ENCODE data around the gene RABGAP1L.
A peak's percentile ranks its signal among the peaks of the same experiment; 100 is the strongest.

Gene RABGAP1L

DNA sequence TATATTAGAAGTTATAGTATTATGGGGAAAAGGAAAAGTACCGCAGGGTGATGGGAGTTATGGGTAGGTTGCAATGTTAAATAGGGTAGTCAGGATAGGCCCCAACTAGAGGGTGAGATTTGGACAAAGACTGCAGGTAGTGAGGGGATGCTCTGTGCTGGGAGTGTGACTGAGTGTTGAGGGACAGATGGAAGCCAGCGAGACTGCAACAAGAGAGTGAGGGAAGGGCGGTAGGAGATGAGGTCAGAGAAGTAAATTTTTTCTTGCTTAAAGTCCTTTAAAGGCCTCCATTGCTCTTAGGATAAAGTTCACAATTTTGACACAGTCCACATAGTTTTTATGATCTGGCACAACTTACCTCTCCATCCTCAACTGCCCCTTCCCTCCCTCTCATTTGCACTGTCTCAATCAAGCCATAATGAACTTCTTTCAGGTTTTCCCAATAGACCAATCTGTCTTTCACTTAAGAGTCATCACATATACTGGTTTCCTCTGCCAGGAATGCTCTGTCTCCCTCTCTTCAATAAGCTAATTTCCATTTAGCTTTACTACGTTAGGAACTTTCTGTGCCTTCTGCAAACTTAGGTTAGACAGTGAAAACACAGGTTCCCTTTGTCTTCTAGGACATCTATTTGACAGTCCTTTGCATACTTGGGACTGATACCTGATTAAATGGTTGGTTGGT, 602.7 kb downstream of the RABGAP1L start:
- DNase-seq (ENCODE audit: low spot score): no peak

DNA sequence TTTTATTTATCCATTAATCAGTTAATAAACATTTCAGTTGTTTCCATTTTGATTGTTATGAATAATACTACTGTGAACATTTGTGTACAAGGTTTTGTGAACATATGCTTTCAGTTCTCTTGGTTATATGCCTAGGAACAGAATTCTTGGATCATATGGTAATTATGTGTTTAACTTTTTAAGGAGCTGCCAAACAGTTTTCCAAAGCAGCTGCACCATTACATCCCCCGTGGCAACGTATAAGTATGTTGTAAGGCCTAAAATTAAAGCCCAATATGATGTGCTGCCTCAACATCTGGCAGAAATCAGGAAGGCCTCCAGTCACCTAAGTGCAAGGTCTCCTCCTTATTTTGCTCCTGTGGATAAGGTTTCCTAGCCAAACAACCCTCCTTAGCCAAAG, 604.9 kb downstream of the RABGAP1L start:
- no peak for DNase-seq (ENCODE audit: low spot score)

DNA sequence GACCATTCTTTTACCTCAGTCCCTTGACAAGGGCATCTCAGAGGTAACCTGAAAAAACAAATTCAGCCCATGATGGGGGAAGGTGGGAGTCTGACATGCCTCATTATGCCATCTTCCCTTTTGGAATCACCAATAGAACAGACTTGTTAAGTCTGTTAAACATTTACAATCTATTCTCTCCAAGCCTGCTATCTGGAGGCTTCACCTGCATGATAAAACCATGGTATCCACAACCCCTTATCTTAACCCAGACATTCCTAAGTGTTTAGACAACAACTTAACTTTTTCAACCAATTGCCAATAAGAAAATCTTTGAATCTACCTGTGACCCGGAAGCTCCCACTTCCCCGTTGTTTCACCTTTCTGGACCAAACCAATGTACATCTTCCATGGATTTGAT, 607.4 kb downstream of the RABGAP1L start:
- no peak for DNase-seq (ENCODE audit: low spot score)

DNA sequence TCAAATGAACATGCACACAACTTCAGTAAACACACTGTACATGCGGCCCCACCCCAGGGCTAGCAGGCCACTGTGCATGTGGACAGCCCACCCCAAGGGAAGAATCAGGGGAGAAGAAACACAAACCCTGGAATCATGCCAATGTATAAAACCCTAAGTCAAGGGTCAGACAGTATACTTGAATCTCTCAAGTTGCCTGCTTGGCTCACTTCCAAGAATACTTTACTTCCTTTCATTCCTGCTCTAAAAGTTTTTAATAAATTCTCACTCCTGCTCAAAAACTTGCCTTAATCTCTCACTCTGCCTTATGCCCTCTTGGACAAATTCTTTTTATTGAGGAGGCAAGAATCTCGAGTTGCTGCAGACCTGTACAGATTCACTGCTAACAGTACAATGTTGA, 609.2 kb downstream of the RABGAP1L start:
- no peak for DNase-seq (ENCODE audit: low spot score)

DNA sequence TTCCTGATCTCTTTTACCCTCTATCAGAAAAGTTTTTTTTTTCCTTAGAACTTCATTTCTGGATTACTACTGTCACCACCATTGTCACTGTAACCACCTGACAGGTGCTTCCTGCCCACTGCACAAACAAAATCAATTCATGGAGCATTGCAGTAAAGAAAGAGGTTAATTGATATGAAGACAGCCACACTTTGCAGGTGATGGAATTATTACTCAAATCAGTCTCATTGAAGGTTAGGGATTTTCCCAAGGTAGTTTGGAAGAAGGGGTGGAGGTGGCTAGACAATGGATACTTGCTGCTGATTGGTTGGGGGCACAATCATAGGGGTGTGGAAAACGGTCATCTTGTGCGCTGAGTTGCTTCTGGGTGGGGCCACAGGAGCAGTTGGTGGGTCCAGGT, 609.6 kb downstream of the RABGAP1L start:
- no peak for DNase-seq (ENCODE audit: low spot score)

DNA sequence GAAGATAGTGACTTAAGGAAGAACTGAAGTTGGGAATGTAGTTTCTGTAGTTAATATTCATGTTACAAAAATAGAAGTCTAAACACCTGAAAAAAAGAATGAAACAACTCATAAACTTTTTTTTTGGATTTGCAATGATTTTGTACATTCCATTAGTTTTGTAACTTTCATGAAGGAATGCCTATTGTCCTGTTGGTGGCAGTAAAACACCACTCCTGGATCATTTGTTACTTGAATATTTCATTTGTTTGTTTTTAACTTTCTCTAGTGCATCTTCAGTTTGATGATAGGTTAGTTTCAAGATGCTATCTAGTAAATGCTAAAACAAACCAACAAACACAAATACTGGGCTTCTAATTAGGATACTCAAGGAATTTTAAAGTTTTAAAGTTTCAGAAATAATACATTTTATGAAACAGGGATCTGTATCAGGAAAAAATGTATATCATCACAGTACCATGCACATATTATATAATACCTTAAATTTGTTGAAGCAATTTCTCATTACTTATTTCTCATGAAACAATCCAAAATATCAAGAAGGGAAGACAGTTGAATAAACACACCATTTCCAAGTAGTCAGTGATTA, 610.7 kb downstream of the RABGAP1L start:
- peak; percentile 85 for DNase-seq (ENCODE audit: low spot score)

DNA sequence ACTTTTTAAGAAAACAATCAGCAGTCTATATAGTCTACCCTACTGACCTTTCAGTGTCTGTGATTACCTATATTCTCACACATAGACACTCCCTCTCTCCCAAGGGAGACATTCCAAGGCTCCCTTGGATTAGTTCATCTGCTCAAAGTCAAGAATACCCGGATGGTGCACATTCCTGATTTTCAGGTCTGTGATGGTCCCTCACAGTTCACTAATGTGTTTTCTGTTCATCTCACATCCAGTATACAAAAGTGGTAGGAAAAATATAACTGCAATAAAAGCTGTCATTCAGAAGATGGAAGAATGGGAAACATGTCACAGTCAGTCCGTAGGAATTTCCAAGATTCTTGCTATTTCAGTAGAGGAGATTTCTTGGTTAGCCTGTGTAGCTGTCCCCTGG, 616.3 kb downstream of the RABGAP1L start:
- DNase-seq (ENCODE audit: low spot score): no peak

DNA sequence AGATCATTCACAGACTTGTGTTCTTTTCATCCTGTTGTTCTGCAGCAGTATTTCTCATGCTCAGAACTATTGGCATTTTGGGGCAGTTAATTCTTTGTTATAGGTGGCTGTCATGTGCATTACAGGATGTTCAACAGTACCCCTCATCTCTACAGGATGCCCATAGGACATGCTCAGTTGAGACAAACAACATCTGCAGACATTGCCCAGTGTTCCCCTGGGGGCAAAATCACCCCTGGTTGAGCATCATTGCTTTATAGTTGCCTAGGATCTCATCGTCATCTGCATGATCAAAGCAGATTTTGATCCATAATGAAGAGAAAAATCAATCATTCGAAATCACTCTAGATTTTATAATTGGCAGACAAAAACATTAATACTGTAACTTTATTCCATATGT, 617.9 kb downstream of the RABGAP1L start:
- no peak for DNase-seq (ENCODE audit: low spot score)

DNA sequence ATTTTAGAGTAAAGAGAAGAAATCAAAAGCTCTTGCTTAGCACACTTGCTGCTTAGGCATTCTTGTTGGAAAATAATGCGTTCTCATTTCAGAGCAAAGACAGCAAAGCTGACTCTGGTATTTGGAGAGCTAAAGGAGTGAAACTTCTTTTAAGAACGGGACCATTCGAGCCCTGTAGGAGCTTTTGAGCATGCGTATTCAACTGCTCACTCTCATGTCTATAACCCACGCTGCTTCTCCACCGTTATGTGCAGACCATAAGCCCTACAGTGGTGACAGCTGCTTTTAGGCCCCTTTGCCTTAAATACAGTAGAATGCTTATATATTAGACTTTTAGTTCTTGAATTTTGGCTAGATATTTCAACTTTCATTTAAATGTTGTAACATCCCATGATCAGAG, 626.2 kb downstream of the RABGAP1L start:
- no peak for DNase-seq (ENCODE audit: low spot score)

DNA sequence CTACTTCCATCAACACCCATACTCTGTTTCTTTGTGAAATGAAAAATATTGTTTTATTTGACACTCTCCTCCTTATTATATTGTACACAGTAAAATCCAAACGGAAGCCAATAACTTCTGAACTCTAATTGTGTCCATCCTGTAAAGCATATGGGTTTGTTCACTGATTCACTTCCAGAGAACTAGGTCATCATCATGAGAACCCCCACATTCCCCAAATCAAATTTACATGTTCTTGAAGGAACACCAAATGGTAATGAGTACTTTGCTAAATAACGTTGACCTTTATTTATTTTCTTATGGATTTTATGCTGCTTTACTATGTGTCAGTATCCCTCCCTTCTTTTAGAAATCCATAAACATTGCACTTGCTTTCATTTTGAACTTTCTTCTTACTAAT, 627.0 kb downstream of the RABGAP1L start:
- no peak for DNase-seq (ENCODE audit: low spot score)

DNA sequence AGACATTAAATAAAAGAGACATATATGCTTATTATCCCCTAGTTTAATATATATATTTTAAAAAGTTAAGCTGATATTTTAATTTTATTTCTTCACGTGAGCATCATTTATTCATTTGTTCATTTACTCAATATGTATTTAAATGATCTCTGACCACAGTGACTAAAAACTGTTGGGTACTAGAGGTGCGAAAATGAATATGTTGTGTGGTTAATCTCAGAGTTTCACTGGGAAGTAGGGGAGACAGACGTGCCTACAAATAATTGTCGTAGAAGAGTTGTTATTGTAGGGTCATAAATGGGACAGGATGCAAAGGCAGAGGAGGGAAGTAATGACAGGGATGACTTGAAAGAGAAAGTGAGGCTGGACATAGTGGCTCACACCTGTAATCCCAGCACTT, 627.4 kb downstream of the RABGAP1L start:
- no peak for DNase-seq (ENCODE audit: low spot score)

DNA sequence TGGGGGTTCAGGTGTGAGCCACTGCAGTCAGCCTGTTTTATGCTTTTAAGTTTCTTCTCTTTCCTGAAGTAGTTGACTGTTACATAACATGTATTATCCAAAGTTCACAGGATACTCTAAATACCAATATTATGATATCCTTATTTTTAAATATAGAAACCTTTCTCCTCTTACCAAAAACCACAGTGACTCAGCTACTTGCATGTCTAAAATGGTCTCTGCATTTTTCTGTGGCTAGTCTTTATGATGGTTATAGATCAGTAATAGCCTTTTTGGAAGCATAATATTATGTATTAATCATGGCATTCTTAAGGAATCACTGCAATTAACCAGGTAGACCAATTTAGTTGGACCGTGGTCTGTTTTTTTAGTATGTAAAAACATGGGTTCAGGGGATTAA, 629.7 kb downstream of the RABGAP1L start:
- no peak for DNase-seq (ENCODE audit: low spot score)

DNA sequence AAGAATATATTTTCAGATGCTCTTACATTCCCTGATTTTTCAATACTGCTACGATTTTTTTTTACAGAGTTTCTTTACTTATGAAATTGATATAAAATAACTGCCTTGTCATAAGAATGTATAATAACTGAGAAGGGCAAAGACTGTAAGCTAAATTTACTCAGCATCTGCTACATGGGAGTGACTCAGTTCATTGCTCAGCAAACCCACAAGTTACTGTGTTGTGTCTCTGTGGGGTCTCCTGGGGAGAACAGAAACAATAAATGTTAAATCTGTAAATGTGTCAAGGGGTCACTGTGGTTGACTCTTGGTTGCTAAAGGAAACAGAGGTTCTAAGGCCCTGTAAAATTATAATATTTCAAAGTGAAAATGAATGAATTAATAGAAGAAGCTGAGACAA, 630.1 kb downstream of the RABGAP1L start:
- DNase-seq (ENCODE audit: low spot score): no peak

DNA sequence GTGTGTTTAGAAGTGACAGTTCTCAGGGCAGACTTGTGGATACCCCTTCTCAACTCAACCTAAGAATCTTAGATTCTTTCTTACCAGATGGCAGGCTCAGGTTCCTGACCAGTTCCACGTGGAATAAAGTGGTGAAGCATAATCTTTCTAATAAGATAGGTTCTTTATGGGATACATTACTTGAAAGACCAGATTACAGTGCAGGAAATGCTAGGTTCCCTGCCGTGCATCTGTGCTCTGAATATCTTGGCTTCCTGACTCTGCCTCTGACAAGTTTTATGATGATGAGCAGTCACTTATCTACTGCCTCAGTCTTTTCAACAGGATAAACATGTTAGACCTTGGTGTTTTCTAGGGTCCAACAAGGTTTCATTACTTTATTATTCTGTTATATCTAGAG, 632.5 kb downstream of the RABGAP1L start:
- no peak for DNase-seq (ENCODE audit: low spot score)

DNA sequence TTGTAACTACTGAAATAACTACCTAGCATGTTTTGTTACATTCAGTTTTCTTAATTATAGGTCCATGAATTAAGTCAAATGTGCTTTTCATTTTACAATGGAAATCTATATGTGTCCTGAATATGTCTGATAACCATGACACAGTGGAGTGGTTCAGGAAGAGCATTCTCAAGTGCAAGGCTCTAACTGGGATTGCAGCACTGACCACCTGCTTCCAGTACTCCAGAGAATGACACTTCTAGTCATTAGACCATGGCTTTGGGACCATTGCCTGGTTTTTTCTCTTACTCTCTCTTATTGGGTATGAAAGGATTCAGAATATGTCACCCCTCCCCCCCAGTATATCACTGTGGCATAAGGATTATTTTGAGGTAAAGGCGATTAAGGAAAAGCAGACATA, 635.5 kb downstream of the RABGAP1L start:
- no peak for DNase-seq (ENCODE audit: low spot score)

DNA sequence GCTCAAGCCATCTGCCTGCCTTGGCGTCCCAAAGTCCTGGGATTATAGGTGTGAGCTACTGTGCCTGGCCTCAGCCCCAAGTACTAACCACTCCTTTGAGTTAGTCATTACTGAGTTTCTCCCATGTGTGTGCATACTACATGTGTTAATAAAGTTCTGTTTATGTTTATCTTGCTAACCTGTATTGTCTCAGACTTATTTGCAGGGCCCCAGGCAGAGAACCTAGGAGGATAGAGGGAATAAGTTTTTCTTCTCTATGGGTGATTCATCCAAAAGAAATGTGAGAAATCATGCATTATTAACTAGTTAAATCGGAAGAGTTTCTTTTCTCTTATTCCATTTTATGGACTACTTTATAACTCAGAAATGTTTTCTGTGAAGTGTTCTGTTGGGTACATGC, 636.5 kb downstream of the RABGAP1L start:
- no peak for DNase-seq (ENCODE audit: low spot score)

DNA sequence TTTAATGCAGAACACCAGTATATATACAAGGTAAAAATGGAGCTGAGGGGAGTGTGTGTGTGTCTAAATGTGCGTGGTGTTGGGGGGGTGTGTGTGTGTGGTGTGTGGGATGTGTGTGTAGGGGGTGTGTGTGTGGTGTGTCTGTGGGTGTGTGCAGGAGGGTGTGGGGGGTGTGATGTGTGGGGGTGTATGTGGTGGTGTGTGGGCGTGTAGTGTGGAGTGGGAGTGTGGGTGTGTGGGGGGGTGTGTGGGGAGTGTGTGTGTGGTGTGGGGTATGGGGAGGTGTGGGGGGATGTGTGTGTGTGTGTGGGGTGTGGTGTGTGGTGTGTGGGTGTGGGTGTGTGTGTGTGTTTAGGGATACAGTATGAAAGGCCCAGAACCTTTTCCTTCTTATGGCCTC, 638.1 kb downstream of the RABGAP1L start:
- DNase-seq (ENCODE audit: low spot score): no peak

DNA sequence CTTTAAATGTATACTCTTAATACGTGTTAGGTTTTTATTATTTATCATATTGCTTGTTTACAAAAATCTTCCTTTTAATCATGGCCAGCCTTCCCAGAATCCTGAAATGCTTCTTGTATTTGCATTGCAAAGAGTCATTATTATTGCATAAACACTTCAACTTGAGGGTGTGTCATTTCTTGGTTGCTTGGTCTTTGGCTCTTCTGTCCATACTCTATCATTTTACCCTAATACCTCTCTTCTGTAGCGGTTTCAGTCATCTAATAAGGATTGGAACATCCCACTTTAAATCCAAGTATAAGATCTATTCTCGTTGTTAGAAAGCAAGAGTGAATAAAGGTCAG, 639.8 kb downstream of the RABGAP1L start:
- DNase-seq (ENCODE audit: low spot score): no peak

DNA sequence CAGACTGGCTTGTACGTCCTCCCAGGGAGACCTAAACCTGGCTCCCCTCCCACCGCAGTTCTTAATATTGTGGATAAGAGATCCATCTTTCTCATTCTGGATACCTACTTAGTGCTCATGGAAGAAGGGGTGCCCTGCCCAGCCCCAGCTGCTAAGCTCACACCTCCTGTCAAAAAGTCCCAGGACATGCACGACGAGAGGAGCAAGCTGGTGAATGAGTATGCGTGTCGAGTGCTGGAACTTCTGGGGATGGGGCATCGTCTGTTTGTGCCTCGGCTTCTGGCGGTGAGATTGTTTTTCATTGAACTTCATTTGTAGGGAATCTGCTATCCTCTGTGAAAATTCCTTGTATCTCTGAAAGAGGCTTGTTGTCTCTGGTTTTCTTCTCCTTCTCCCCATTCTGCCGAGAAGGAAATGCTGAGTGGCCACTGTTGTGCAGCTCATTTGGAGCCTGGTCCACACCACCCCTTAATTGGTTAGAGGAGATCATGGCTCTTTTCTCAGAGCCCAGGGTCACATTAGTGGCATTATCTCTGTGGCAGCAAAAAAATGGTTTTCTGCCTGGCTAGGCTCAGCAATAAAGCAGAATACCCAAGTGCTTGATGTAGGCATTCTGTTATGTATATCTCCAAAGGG, 641.0 kb downstream of the RABGAP1L start:
- DNase-seq (ENCODE audit: low spot score): peak; percentile 75

DNA sequence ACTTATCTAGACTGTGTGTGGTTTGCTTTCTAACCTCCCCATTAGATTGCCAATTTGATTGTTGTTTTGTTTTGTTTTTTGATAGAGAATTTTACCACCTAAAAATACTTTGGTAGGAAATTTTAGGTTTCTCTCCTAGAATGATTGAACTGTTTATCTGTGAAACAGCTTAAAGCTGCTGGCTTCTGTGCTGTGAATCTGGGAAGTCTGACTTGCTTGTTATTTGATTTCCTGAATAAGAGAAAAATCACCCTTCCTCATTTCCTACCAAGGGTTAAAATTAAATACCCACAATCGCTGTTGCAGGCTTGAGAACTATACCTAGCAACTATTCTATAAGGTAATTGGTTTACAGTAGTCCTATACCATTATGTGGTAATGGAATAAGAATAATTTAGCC, 641.6 kb downstream of the RABGAP1L start:
- DNase-seq (ENCODE audit: low spot score): peak; percentile 67

DNA sequence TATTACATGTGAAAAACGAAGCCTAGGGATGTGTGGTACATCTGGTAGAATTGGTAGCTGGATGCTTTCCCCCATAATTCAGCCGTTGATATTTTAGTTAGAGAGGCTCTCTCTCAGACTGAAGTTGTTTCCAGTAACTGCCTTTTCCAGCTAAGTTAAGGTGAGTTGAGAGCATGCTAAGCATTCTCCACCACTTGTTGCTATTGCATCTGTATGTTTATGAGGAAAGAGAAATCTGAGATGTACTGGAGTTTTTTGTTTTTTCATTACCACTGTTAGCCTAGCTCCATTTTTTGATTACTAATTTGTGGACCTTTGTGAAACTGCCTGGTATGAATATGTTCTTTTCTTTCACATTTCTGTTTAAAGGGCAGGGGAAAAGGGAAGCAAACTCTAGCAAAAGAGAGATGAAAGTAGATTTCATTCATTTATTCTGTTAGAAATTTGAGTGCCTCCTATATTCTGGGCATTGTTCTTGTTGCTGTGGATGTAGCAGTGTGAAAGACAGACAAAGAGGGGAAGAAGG, 650.5 kb downstream of the RABGAP1L start:
- no peak for DNase-seq (ENCODE audit: low spot score)

DNA sequence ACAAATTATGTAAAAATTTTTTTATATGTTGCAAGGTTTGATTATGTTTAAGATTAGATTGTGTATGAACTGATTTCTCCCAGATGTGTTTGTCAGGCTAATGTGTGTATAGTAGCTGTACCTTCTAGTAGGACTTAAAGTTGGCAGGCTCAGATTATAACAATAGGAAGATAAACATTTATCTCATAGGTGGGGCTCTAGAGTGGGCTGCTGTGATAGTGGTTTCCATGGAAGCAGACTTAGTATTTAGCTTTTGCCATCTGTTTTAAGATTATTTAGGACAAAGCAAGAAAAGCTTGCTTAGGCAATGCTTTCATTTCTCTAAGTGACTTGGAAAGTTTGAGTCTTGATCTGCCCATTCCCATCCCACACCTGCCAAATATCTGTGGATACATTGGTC, 652.7 kb downstream of the RABGAP1L start:
- DNase-seq (ENCODE audit: low spot score): no peak

DNA sequence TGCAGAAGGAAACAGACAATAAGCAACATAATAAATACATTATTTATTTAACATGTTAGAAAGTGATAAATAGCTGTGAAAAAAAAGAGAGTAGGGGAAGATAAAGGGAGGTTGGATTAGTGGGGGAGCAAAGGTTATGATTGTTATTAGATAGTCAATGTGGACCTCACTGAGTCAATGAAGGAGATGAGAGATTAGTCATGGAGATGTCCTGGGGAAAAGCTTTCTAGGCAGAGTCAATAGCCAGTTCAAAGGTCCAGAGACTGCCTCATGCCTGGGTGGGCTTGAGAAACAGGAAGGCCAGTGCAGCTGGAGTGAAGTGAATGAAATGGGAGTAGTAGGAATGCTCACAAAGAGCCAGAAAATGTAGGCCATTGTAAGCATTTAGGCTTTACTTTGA, 653.3 kb downstream of the RABGAP1L start:
- DNase-seq (ENCODE audit: low spot score): no peak

DNA sequence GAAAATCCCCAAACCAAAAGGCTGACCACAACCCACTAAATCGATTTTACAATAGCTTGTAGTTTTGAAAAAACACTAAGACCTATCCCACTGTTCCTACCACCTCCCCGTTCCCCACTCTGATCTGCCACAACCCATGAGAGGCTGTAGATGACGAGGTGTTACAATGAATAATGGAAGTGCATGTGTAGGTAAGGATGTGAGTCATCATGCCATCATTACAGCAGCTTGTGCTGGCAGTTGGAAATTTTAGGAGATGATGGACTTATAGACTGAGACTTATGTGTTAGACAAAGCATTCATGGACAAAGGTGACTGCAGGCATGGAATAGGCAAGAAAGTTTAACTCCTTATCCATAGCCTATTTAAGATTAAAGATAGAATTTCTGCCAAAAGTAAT, 655.7 kb downstream of the RABGAP1L start:
- no peak for DNase-seq (ENCODE audit: low spot score)
